ENCODE results near the gene LANCL1.

LANCL1 gene

DNA sequence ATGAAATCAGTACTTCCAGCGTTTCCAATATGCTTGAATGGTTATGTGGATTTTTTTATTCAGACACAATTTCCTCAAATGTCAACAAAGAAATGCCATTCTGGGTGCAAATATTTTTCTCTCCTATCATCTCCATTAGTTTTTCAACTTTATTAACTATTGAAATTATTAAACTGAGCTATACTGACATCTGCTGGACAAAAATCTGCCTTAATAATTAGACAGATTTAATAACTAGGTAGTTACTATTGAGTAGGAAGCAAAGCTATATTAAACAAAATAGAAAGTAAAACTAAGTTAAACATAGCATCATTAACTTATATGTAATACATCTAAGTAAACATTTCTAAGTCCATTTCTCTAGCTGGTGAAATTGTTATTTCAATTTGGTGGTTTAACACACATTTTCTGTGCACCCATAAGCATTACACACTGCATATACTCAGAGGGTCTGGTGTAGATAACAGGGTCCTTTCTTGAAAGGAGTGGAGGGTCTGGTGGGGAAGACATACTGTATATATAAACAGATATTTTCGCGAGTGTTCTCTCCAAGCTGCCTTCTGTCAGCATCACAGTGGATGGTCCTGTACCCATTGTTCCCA is 77.0 kb downstream of the LANCL1 start:
- DNase-seq (ENCODE audit: low read depth in 1 of 2, low spot score in 1 of 2) = no peak

DNA sequence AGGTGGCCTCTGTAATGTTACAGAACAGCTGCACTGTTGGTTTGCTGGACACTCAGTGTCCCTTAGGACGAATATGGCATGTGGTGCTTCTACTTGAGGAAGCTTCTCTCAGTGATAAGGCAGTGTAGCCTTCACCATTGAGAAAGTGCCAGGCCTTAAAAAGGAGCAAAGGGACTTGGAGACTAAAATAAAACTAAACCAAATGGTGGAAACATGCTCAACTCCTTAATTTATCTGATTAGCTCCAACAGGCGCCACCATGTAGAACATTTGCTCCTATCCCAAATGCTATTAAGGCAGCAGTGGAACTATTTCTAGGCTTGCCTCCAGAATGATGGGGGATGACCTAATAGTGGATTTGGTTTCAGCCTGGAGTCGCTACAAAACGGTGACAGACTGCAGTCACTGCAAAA is 84.1 kb downstream of the LANCL1 start:
- no peak for DNase-seq (ENCODE audit: low read depth in 1 of 2, low spot score in 1 of 2)

DNA sequence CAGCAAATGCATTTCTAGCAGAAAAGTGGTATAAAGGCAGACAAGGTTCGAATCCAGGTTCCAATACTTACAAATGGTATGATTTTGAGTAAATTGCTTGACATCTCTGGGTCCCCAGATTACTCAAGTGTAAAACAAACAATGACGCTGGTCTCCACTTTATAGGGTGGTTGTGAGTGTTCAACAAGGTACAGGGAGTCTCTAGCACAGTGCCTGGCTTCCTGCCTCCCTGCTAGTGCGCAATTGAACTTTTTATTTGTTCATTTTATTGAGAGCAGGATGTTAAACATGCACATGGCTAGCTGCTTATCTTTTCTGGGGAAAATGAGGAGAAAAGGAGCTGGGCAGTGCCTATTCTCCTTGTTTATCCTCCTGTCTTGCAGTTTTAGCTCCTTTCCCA is 86.7 kb downstream of the LANCL1 start:
- no peak for DNase-seq (ENCODE audit: low read depth in 1 of 2, low spot score in 1 of 2)

DNA sequence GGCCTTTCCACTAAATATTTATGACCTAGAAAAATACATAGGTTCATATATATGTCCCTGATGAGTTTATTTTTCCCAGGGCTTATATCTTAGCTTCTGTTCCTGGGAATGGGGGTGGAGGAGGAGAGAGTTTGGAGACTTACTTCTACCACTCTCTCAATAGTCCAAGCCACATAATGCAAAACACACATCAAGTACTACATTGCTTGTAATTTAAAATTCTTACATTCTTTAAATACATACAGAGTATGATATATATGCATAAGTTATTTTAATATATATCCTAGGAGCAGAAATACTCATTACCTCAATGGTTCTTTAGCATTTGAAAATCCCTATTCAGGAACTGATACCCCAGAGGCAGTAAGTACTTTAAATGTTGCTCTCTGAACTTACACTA is 88.4 kb downstream of the LANCL1 start:
- no peak for DNase-seq (ENCODE audit: low read depth in 1 of 2, low spot score in 1 of 2)

DNA sequence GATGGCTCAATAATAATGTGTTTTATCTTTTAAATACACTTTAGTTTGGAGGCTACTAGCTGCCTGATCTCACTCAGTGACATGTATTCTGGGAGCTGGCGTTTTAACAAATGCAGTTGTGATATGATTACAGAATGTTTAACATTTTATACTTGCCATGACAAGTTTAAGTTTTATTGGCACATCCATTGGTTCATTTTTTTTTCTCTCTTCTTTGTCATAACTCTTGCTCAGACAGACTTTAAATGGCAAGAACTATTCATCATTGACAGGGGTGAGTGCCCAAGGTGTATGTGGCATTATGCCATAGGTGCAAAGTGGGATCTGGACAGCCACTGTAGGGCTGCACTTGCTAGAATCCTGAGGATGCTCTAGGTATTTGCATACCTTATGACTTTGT is 89.5 kb downstream of the LANCL1 start:
- DNase-seq (ENCODE audit: low read depth in 1 of 2, low spot score in 1 of 2) = no peak

All from stimulated activated CD4-positive, alpha-beta T cell treated with anti-CD3 and anti-CD28 coated beads, Interleukin-15, amount 100 ng/mL, for 1 hour (primary cell).